Activated gamma-delta T cell treated with anti-CD3 and anti-CD28 coated beads, Interleukin-2, amount 50 U/mL, for 16 hours (primary cell): ENCODE results near the gene ZNF566.
"Not testable (repeated sequence)": the region's sequence is repeated elsewhere in the genome, so short reads cannot be mapped to it uniquely, and the experiment has no call there.

Source experiments
- DNase-seq: peaks from one replicate; pipeline ENCODE4 v3.0.0-alpha.2; 2020; ENCODE audit warnings: low read depth

Gene ZNF566

GRCh38 chr19:36489118-36489919, at the start of gene ZNF566:
Gene ZNF566 (minus strand): TSS chr19:36489561. CDS start chr19:36476557, 13,004 bp downstream.
- DNase-seq: peak; percentile 90

- DNase-seq: peak; percentile 2
Observed at GRCh38 chr19:36528921-36529518, 39.7 kb upstream of the ZNF566 start.

DNA sequence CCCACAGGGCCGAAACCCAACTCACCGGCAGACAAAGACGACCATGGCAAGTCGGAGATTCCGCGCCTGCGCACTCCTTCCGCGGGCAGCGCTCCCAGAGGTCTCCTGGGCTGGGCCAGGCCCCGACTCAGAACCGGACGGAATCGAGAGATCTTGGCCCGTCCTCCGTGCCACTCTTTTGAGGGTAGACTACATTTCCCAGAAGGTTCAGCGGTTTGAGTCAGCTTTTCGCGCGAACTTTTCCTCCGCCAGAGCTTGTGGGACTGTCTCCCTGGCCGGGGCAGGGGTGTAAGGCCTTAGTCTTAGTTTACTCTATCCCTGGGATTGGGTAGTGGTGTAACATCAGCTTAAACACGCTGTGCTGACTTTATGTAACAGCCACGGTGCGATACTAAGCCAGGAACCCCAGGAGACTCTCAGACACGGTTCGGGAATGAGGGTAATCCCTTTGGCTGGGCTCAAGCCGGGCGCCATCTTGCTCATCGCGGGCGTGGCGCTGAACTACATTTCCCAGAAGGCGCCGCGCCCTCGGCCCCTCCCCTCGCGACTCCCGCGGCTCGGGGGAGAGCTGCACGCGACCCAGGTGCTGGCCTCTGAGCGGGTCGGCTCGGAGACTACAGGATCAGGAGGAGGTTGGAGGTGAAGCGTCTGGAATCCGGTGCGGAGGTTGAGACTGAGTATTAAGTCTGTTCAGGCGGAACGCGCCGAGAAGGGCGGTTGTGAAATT, 39.0 kb upstream of the ZNF566 start, which contains the start of gene ZNF260:
Gene ZNF260, minus strand, starts transcription at position 78 of the 727 bp plus-strand sequence. CDS start 13,033 bp downstream, outside the sequence.
- DNase-seq: peak; percentile 86

GRCh38 chr19:36527873-36528193, 38.5 kb upstream of the ZNF566 start:
- DNase-seq: no peak

DNA sequence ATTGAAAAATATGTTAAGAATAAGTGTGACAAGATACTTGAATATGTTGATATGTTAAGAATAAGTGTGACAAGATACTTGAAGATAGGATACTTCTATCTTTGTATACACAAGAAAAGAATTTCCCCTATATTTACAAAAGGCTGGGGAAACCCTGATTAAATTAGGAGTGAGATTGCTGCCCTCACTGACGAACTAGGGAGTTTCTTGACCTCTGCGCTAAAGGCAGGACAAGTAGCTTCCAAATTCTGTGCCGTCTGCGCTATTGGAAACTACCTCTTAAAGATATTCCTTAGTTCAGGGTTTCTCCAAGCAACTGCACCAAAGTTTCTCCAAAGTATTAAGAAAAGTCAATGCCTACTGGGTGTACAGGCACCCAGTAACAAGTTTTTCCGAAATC, 38.0 kb upstream of the ZNF566 start:
- no peak for DNase-seq

GRCh38 chr19:36526581-36526980, 37.2 kb upstream of the ZNF566 start:
- no peak for DNase-seq

GRCh38 chr19:36524617-36525016, 35.3 kb upstream of the ZNF566 start:
- no peak for DNase-seq

GRCh38 chr19:36514012-36514612, 24.8 kb upstream of the ZNF566 start:
- DNase-seq: no peak

GRCh38 chr19:36508325-36508724, 19.0 kb upstream of the ZNF566 start:
- DNase-seq: no peak

DNA sequence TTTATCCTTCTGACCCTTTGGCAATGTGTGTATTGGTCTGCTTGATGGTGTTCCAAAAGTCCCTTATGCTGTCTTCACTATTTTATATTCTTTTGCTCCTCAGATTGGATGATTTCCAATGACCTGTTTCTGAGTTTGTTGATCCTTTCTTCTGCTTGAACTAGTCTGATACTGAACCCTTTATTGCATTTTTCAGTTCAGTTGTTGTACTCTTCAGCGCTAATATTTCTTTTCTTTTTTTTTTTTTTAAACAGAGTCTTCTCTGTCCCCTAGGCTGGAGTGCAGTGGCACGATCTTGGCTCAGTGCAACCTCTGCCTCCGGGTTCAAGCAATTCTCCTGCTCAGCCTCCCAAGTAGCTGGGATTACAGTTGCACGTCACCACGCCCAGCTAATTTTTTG, 12.6 kb upstream of the ZNF566 start:
- no peak for DNase-seq

DNA sequence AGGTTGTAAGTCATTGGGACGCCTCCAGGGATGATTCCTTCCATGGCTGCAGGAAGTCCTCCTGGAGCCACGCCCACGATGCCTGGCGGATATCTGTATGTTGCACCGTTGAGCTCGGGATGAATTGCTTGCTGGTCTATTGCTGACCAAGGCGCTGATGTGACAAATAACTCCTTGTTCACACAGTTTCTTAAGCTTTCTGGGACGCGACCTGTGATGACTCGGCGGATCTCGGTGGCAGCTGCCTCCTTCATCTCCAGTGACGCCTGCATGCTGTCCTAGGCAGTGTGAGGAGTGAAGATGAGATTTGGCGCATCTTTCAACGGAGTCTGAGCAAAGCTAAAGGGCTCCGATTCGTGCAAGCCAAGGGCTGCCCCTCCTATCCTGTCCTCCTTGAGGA, 7.6 kb upstream of the ZNF566 start:
- DNase-seq: no peak

DNA sequence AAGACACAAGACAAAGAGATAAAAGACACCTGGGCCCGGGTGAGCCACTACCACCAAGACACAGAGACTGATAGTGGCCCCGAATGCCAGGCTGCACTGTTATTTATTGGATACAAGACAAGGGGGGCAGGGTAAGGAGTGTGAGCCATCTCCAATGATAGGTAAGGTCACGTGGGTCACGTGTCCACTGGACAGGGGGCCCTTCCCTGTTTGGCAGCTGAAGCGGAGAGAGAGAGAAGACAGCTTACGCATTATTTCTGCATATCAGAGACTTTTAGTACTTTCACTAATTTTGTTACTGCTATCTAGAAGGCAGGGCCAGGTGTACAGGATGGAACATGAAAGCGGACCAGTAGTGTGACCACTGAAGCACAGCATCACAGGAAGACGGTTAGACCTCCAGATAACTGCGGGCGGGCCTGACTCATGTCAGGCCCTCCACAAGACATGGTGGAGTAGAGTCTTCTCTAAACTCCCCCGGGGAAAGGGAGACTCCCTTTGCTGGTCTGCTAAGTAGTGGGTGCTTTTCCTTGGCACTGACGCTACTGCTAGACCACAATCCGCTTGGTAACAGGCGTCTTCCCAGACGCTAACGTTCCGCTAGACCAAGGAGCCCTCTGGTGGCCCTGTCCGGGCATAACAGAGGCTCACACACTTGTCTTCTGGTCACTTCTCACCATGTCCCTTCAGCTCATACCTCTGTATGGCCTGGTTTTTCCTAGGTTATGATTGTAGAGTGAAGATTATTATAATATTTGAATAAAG, 3.5 kb upstream of the ZNF566 start:
- DNase-seq: peak; percentile 5

DNA sequence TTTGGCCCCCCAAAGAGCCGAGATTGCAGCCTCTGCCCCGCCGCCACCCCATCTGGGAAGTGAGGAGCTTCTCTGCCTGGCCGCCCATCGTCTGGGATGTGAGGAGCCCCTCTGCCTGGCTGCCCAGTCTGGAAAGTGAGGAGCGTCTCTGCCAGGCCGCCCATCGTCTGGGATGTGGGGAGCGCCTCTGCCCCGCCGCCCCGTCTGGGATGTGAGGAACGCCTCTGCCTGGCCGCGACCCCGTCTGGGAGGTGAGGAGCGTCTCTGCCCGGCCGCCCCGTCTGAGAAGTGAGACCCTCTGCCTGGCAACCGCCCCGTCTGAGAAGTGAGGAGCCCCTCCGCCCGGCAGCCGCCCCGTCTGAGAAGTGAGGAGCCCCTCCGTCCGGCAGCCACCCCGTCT, 1.5 kb upstream of the ZNF566 start:
- DNase-seq: not testable (repeated sequence)

- peak; percentile 42 for DNase-seq
Observed at GRCh38 chr19:36489920-36490415, 607 bp upstream of the ZNF566 start.

GRCh38 chr19:36488846-36489117, 579 bp downstream of the ZNF566 start:
- no peak for DNase-seq

DNA sequence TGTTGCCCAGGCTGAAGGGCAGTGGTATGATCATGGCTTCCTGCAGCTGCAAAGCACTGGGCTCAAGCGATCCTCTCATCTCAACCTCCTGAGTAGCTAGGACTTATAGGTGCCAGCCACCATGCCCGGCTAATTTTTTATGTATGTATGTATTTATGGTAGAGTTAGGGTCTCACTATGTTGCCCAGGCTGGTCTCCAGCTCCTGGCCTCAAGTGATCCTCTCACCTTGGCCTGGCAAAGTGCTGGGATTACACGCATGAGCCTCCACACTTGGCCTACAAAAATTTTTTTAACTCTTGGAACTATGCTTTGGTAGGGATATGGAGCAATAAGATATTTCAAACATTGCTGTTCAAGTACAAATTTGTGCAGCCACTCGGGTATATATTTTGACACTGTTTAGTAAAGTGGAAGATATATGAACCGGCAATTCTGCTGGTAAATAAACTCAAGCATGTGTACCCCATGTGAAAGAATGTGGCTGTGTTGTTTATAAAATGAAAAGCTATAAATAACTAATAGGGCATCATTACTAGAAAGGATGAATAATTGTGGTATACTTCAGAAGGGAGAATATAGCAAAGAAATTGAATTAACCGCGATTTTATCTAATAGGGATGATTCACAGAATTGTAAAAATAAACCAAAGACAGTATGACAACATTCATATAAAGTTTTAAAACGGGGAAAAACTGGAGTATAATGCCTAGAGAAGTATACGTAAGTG, 1.1 kb downstream of the ZNF566 start:
- no peak for DNase-seq

DNA sequence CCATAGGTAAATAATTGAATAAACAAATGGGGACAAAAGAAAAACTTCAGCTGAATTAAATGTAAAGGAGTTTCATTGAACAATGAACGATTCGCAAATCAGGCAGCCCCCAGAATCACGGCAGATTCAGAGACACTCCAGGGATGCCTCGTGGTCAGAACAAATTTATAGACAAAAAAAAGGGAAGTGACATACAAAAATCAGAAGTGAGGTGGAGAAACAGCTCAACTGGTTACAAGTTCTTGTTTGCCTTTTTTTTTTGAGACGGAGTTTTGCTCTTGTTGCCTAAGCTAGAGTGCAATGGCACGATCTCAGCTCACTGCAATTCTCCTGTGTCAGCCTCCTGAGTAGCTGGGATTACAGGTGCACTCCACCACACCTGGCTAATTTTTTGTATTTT, 5.7 kb downstream of the ZNF566 start:
- DNase-seq: no peak

GRCh38 chr19:36482876-36483275, 6.5 kb downstream of the ZNF566 start:
- DNase-seq: no peak

- DNase-seq: no peak
Observed at GRCh38 chr19:36460046-36460445, 29.3 kb downstream of the ZNF566 start.

- DNase-seq: no peak
Observed at GRCh38 chr19:36456831-36457230, 32.5 kb downstream of the ZNF566 start.

DNA sequence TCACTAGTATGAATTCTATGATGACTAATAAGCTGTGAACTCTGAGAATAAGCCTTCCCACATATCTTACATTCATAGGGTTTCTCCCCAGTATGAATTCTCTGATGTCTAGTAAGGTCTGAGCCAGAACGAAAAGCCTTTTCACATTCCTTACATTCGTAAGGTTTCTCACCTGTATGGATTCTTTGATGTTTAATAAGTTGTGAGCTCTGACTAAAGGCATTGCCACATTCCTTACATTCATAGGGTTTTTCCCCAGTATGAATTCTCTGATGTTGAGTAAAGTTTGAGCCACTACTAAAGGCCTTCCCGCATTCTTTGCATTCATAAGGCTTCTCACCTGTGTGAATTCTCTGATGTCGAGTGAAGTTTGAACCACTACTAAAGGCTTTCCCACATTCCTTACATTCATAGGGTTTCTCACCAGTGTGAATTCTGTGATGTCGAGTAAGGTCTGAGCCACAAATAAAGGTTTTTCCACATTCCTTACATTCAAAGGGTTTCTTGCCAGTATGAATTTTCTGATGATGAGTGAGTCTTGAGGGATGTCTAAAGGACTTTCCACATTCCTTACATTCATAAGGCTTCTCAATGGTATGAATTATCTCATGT, 40.2 kb downstream of the ZNF566 start:
- no peak for DNase-seq
